Measurements from ENCODE around the gene SCFD2.
"Not testable (repeated sequence)": the region's sequence is repeated elsewhere in the genome, so short reads cannot be mapped to it uniquely, and the experiment has no call there.

SCFD2 gene

DNA sequence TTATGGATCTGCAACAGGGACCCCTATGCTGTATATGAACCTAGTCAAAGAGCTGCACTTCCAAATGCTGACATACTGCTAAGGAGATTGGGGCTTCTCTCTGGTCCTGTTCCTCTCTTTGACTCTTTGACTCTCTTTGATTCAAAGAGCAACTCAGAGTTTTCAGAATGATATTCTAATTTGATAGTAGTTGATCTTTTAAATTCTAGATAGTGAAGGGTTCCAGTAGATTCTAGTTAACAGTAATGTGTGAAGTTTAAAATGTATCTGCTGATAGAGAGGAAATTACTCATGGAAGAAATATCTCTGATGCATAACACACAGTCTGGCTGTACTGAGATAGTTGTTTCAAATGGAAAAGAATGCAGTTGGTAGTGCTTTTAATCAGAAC lies 264.7 kb downstream of the SCFD2 start:
- DNase-seq (ENCODE audit: low read depth), result peak; percentile 71

GRCh38 chr4:53100501-53101190 lies 265.2 kb downstream of the SCFD2 start:
- DNase-seq (ENCODE audit: low read depth), result peak; percentile 66

- DNase-seq (ENCODE audit: low read depth), result peak; percentile 43
Measured at GRCh38 chr4:53098681-53099121, 267.2 kb downstream of the SCFD2 start.

DNA sequence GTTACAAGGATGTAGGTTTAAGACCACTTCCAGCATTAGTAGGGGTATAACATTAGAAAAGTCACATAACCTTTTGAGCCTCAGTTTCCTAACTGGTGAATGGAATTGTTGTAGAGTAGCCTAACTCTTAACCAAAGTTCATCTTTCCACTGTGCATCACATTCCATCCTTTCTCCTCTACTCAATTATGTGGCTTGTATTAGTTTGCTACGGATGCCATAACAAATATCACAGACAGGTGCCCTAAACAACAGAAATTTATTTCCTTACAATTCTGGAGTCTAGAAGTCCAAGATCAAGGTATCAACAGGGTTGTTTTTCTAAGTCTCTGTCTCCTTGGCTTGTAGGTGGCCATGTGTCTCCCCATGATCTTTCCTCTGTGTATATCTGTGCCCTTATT lies 271.8 kb downstream of the SCFD2 start:
- DNase-seq (ENCODE audit: low read depth), result no peak

DNA sequence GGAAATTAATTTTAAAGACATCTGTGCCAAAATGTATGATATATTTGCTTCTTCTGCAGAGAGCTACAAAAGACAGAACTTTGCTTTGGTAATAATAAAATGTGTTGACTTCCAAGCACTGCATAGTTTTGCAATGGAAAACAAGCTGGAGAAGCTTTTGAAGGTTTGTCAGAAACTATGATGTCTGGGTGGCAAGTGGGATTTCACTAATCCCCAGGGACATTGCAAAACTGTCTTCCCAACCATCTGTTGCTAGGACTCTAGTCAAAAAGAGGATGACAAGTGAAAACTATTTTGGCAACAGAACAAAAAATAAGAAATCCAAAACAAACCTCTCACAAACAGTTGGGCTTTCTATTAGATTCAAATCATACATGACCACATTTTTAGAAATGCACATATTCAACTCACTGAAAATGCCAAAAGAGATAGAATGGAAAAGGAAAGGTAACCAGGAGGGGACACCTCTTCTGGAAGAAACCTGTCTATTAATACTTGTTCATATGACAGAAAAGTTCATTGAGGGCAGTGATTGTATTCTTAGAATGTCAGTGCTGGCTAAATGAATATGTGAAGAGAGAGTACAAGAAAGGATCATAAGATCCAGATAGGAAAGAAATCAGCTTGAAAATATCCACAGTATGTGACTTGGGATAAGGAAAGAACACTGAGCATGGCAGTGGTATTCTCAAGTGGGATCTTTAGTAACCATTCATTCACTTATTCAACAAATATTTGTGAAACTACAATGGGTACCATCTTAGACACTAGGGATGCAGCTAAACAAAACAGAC lies 275.7 kb downstream of the SCFD2 start:
- DNase-seq (ENCODE audit: low read depth), result no peak

DNA sequence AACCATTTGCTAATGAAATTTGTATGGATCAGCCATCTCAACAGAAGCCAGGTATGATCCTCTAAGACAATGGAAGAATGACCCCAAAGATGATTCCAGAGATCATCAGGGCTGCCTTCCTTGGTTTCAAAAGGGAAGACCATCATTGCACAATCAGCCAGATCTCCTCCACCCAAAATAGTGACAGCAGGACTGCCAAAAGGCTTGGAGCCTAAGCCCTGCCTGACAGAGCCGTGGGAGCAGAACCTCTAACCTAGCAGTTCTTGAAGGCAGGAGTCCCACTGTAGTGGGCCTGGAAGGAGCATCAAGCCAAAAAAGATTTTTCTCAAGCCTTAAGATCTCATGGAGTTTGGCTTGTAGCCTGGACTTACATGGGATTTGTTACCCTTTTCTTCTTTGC lies 277.7 kb downstream of the SCFD2 start:
- no peak for DNase-seq (ENCODE audit: low read depth)

DNA sequence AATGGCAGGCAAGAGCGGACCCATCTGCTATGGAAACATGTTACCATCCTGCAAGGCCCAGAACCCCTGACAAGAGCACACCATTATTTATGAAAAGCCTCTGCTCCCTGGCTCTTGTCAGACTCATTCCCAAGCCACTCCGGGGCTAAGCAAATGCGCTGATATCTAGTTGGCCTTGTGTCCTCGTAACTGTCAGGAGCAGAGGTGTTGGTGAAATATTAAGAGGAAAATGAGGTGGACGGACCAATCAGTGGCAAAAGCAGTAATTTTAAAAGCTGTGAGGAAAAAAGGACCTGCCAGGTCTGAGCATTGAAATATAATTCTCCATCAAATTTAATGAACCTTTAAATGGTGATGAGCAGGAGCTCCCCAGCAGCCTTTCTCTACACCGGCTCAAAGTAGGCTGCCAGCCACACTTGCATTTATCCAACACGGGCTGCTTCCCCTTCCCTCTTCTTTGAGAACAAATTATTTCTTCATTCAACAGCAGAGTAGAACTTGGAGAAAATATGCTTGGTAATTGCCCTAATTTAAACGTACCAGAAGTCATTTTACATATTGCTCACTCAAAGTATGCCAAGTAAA lies 289.4 kb downstream of the SCFD2 start:
- DNase-seq (ENCODE audit: low read depth), result no peak

GRCh38 chr4:53075162-53075785 lies 290.6 kb downstream of the SCFD2 start:
- no peak for DNase-seq (ENCODE audit: low read depth)

- no peak for DNase-seq (ENCODE audit: low read depth)
Measured at GRCh38 chr4:53068755-53069330, 297.0 kb downstream of the SCFD2 start.

- no peak for DNase-seq (ENCODE audit: low read depth)
Measured at GRCh38 chr4:53067125-53067802, 298.6 kb downstream of the SCFD2 start.

- DNase-seq (ENCODE audit: low read depth), result no peak
Measured at GRCh38 chr4:53066155-53066554, 299.7 kb downstream of the SCFD2 start.

DNA sequence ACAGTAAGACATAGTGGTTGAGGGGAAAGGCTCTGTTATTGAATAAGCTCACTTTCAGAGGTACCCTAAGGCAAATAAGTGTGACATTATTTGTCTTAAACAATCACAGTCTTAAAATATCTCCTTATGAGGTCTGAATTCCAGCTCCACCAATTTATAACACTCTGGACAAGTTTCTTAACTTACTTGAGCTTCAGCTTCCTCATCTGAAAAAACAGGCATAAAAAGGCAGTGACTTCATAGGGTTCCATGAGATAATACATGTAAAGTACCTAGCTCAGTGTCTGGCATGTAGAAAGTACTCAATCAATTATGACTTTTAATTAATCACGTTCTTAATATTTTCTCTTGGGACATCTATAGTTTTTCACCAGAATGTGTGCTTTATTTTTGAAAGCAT lies 301.3 kb downstream of the SCFD2 start:
- no peak for DNase-seq (ENCODE audit: low read depth)

DNA sequence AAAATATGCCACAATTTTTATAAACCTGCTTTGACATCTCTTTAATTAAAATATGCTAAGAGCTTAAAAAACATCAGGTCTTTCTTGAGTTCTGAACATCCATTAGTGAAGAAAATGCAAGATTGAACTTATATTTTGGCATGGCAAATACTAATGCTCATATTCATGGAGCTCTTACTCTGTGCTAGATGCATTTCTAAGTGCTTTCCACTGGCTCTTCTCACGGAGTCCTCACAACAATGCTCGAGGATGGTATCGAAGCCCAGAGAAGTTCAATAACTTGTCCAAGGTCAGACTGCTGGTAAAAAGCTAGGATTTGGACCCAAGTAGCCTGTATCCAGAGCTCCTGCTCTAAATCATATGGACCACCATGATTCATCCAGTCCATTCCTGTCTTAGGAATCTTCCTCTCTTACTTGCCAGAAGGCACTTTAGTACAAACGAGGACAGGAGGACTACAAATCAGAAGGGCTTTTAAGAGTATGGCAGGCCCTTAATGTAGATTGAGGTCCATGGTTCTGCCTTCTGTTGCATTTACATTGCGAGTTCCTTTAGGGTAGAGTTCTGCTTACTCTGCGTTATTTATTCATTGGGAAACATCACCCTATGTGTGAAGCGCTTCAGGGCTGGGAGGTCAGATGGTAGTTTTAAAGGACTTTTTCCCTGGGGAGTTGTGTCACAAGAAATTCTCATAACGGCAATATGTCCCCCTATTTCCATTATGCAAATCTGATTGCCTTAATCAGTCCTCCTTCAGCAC lies 304.6 kb downstream of the SCFD2 start:
- no peak for DNase-seq (ENCODE audit: low read depth)

DNA sequence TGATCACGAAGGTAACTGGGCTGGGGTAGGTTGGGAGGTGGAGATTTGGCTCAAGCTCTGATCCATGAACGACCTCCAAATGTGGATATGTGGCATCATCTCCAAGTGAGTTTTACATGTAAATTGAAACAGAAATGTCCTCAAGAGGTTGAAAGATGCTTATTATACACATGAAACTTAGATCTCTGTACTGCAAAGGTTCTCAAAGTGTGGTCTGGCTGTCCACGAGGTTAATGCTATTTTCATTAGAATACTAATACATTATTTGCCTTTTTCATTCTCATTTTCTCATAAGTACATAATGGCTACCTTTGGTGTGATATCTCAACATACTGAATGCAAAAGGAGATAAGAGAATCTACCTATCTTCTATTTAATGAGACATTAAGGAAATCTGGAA lies 305.6 kb downstream of the SCFD2 start:
- no peak for DNase-seq (ENCODE audit: low read depth)

DNA sequence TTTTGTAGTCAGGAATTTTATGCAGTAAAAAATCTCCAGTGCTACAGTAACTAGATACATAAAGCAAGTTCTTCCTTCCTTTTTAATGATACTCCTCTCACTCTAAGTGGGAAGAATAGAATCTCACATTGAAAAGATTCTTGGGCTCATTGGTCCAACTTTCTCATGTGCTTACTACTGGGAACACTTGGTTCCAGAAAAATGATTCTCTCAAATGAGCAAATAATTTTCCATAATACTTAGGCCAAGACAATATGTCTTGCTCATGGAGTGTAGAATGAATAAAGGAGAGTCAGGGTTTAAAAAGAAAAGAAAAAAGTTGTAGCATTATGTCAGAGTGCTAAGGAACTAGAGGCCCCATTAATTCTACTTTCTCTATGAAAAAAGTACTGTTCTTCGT lies 306.0 kb downstream of the SCFD2 start:
- DNase-seq (ENCODE audit: low read depth), result no peak

- DNase-seq (ENCODE audit: low read depth), result no peak
Measured at GRCh38 chr4:53059256-53059655, 306.6 kb downstream of the SCFD2 start.

DNA sequence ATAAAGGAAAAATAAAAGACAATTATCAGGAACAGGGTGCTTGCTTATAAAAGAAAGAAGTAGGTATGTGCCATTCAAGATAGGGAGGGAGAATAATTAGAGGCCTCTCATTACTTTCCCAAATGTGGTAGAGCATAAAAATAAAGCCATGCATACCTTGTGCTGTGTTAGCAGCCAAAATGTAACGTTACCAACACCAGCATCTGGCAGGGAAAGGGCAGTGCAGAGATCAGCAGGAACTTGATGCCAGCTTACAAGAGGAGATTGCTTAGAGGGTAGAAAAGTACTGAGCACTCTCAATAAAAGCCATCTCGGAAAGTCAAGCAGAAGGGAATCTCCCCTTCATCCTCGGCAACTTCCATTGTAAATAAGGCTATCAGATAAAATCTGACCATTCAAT lies 308.2 kb downstream of the SCFD2 start:
- no peak for DNase-seq (ENCODE audit: low read depth)

GRCh38 chr4:53057108-53057507 lies 308.8 kb downstream of the SCFD2 start:
- not testable (repeated sequence) for DNase-seq (ENCODE audit: low read depth)

- DNase-seq (ENCODE audit: low read depth), result no peak
Measured at GRCh38 chr4:53055716-53056403, 310.0 kb downstream of the SCFD2 start.

- peak; percentile 48 for DNase-seq (ENCODE audit: low read depth)
Measured at GRCh38 chr4:53055274-53055673, 310.6 kb downstream of the SCFD2 start.

Measured in non-pigmented ciliary epithelial cell (primary cell).